Gastrocnemius medialis (tissue), 4 donors: Measurements from ENCODE around the gene GULP1. TPM values are rescaled to one million over a fixed set of nuclear protein-coding genes. Genes with fewer than 3 reads are reported as not detected.

Experiments used
- ATAC-seq, 2 donors: fragments of 150-250 bp; one replicate each; pipeline ENCODE4 v1.9.1; 2016
- DNase-seq, 2 donors: peaks; one replicate each; pipeline ENCODE4 v3.0.0-alpha.2; 2019
- H3K27ac ChIP-seq, 4 donors: fragments of 200-600 bp; sonication (generic); 1 replicate in 1 of 4; 2 replicates in 3 of 4; pipeline ENCODE4 v1.5.1; 2016 to 2018; ENCODE audit warnings: mild to moderate bottlenecking in 2 of 4, moderate library complexity in 1 of 4
- H3K27me3 ChIP-seq, 3 donors: fragments of 200-600 bp; sonication (generic) in 2 of 3; 1 replicate in 1 of 3; 2 replicates in 2 of 3; pipeline versions ENCODE4 v1.5.1 to v1.6.0; 2016 to 2019; ENCODE audit warnings: mild to moderate bottlenecking in 1 of 3, moderate library complexity in 1 of 3
- H3K36me3 ChIP-seq, 2 donors: fragments of 200-600 bp; sonication (generic) in 1 of 2; one replicate each; pipeline ENCODE4 v1.5.1; 2017 to 2018
- H3K4me1 ChIP-seq, 2 donors: fragments of 200-600 bp; sonication (generic) in 1 of 2; one replicate each; pipeline ENCODE4 v1.5.1; 2016 to 2017; ENCODE audit warnings: mild to moderate bottlenecking in 2 of 2
- H3K4me3 ChIP-seq, 4 donors: fragments of 200-600 bp; sonication (generic) in 3 of 4; 1 replicate in 1 of 4; 2 replicates in 3 of 4; pipeline ENCODE4 v1.5.1; 2016 to 2019; ENCODE audit warnings: mild to moderate bottlenecking in 2 of 4
- H3K9me3 ChIP-seq, 3 donors: fragments of 200-600 bp; sonication (generic) in 2 of 3; 1 replicate in 1 of 3; 2 replicates in 2 of 3; pipeline ENCODE4 v1.5.1; 2016 to 2019
- CTCF ChIP-seq, 5 experiments: fragments of 450-650 bp in 3 of 5; fragments of 200-600 bp in 2 of 5; sonication (generic) in 2 of 5; IDR thresholded peaks in 4 of 5; conservative IDR thresholded peaks in 1 of 5; 1 replicate in 4 of 5; 2 replicates in 1 of 5; pipeline ENCODE4 v1.5.1; 2016 to 2019; ENCODE audit warnings: antibody characterized with exemption in 5 of 5, mild to moderate bottlenecking in 3 of 5, moderate library complexity in 3 of 5
- POLR2A ChIP-seq, 2 donors: fragments of 450-650 bp; IDR thresholded peaks; one replicate each; pipeline ENCODE4 v1.6.1; 2017; ENCODE audit warnings: antibody characterized with exemption in 2 of 2, mild to moderate bottlenecking in 2 of 2, moderate library complexity in 2 of 2
- in situ Hi-C, 4 donors: fragments of 200-750 bp; cut with MboI; loops; one replicate each; pipeline versions ENCODE4 v1.15.0 to v1.8.0; 2017; ENCODE audit warnings: low sequenced_read_pairs in 4 of 4
- intact Hi-C: fragments of 100-400 bp; cut with DNase I; formaldehyde crosslinking; loops from one replicate; pipeline ENCODE4 v1.15.1; 2023; ENCODE audit warnings: low total_unique reads
- total RNA-seq, 4 donors: library from RNA; depleted of rRNA; stranded (reverse); fragments of >200 nt; gene quantifications; one replicate each; pipeline versions ENCODE4 v1.1.0 to v1.2.3, GENCODE V29; 2016

GULP1 gene
- total RNA-seq, 4 donors from 2014 or later: 7.3 to 16.4 (median 12.1) TPM

GRCh38 chr2:188430705-188431104 lies 139.0 kb downstream of the GULP1 start:
- TF ChIP-seq POLR2A (IDR thresholded peaks at IDR 0.05): no peak
- TF ChIP-seq CTCF (IDR thresholded peaks at IDR 0.05 in 4 of 5, conservative IDR thresholded peaks at IDR 0.05 in 1 of 5): no peak

GRCh38 chr2:188434018-188434417 lies 142.3 kb downstream of the GULP1 start:
- Histone ChIP-seq H3K4me1 (no peaks in the 10 kb centered on the region), H3K9me3 (no peaks in the 10 kb centered on the region), H3K27me3 (no peaks in the 10 kb centered on the region), H3K4me3 (no peak overlapping the region), H3K27ac (no peak overlapping the region), H3K36me3 (no peaks in the 10 kb centered on the region)
- in situ Hi-C loops (no loop called here), intact Hi-C loops (no loop called here)
- DNase-seq: no peak
- no peak for ATAC-seq
- TF ChIP-seq CTCF (IDR thresholded peaks at IDR 0.05 in 4 of 5, conservative IDR thresholded peaks at IDR 0.05 in 1 of 5): no peak
- no peak for TF ChIP-seq POLR2A (IDR thresholded peaks at IDR 0.05)

More at GRCh38 chr2:188430705-188431104, 139.0 kb downstream of the GULP1 start:
- H3K9me3 ChIP-seq: no peaks in the 10 kb centered on the region
- ATAC-seq (no peak), DNase-seq (no peak)
- no peak overlapping the region for H3K4me3 ChIP-seq
- H3K27me3 ChIP-seq: no peaks in the 10 kb centered on the region
- in situ Hi-C loops: no loop called here
- no peaks in the 10 kb centered on the region for H3K4me1 ChIP-seq
- intact Hi-C loops: no loop called here
- no peaks in the 10 kb centered on the region for H3K36me3 ChIP-seq
- H3K27ac ChIP-seq: no peak overlapping the region

- in situ Hi-C loops (no loop called here), intact Hi-C loops (no loop called here)
- DNase-seq (no peak), ATAC-seq (no peak)
- H3K4me1 ChIP-seq: no peaks in the 10 kb centered on the region
- H3K27me3 ChIP-seq: no peaks in the 10 kb centered on the region
- TF ChIP-seq CTCF (IDR thresholded peaks at IDR 0.05 in 4 of 5, conservative IDR thresholded peaks at IDR 0.05 in 1 of 5): no peak
- TF ChIP-seq POLR2A (IDR thresholded peaks at IDR 0.05): no peak
- H3K27ac ChIP-seq: no peak overlapping the region
- no peaks in the 10 kb centered on the region for H3K36me3 ChIP-seq
- no peaks in the 10 kb centered on the region for H3K9me3 ChIP-seq
- H3K4me3 ChIP-seq: no peak overlapping the region
Observed at GRCh38 chr2:188435115-188435514, 143.4 kb downstream of the GULP1 start.

GRCh38 chr2:188437537-188437936 lies 145.9 kb downstream of the GULP1 start:
- H3K36me3 ChIP-seq: no peaks in the 10 kb centered on the region
- no peak overlapping the region for H3K27ac ChIP-seq
- H3K9me3 ChIP-seq: no peaks in the 10 kb centered on the region
- intact Hi-C loops (no loop called here), in situ Hi-C loops (no loop called here)
- no peak overlapping the region for H3K4me3 ChIP-seq
- no peak for ATAC-seq
- no peak for TF ChIP-seq CTCF (IDR thresholded peaks at IDR 0.05 in 4 of 5, conservative IDR thresholded peaks at IDR 0.05 in 1 of 5)
- no peak for TF ChIP-seq POLR2A (IDR thresholded peaks at IDR 0.05)
- no peaks in the 10 kb centered on the region for H3K4me1 ChIP-seq
- no peak for DNase-seq
- H3K27me3 ChIP-seq: no peaks in the 10 kb centered on the region

- no peak for DNase-seq
- in situ Hi-C loops (no loop called here), intact Hi-C loops (no loop called here)
- ATAC-seq: no peak
- TF ChIP-seq POLR2A (IDR thresholded peaks at IDR 0.05) (no peak), CTCF (IDR thresholded peaks at IDR 0.05 in 4 of 5, conservative IDR thresholded peaks at IDR 0.05 in 1 of 5) (no peak)
- Histone ChIP-seq H3K4me3 (no peak overlapping the region), H3K36me3 (no peaks in the 10 kb centered on the region), H3K9me3 (no peaks in the 10 kb centered on the region), H3K27me3 (no peaks in the 10 kb centered on the region), H3K27ac (no peak overlapping the region), H3K4me1 (no peaks in the 10 kb centered on the region)
Observed at GRCh38 chr2:188439986-188440385, 148.3 kb downstream of the GULP1 start.
